K562 (cell line): ENCODE measurements around the gene ISY1. TPM values are rescaled to one million over a fixed set of nuclear protein-coding genes. Genes with fewer than 3 reads are reported as not detected.

Experiments
- ATAC-seq: fragments of 200-7000 bp; cut with Tn5 transposase; 3 replicates; pipeline ENCODE4 v1.9.1; 2020; ENCODE audit warnings: moderate library complexity
- BruUV-seq: library from RNA; stranded (reverse); fragments of 400-500 nt; replicated peaks from 2 replicates; lab custom pipeline; 2021; lab: Mats Ljungman, UMichigan
- CTCF ChIA-PET: fragments of 300-600 bp; formaldehyde crosslinking; extraction: SDS; loops from one replicate; lab custom pipeline; 2021; ENCODE audit warnings: low intra/inter-chr PET ratio; lab: Yijun Ruan, JAX
- POLR2A ChIA-PET: fragments of 300-600, 350-650 bp; sonication (Branson Sonifier 250); formaldehyde crosslinking; extraction: SDS; loops from one replicate; lab custom pipeline; 2021; ENCODE audit warnings: antibody characterized with exemption, inconsistent platforms; lab: Yijun Ruan, JAX
- DNase-seq, 4 experiments: peaks; one replicate each; pipeline versions ENCODE4 v3.0.0 to v3.0.0-alpha.2; 2011 to 2018; ENCODE audit warnings: low spot score in 3 of 4, mixed read lengths in 3 of 4; ENCODE audit errors: extremely low read depth in 1 of 4
- FAIRE-seq: peaks from 2 replicates; lab custom pipeline; 2011; peaks lifted over from hg19 to GRCh38; lab: Jason Lieb, UNC
- H2AFZ ChIP-seq: 2 replicates; pipeline ENCODE4 v1.6.0; 2011; ENCODE audit warnings: low read depth, low read length, control low read depth, inconsistent platforms
- H3K27ac ChIP-seq: fragments of 200-600 bp; 3 replicates; pipeline ENCODE4 v1.8.0; 2011; ENCODE audit warnings: low read depth, mild to moderate bottlenecking, control low read depth, inconsistent platforms, low read length, moderate library complexity, mixed read lengths; ENCODE audit errors: extremely low read depth
- H3K27me3 ChIP-seq, 2 experiments: fragments of 300-600 bp in 1 of 2; 2 replicates in 1 of 2; 3 replicates in 1 of 2; pipeline versions ENCODE4 v1.6.0 to v1.8.0; 2011; ENCODE audit warnings: inconsistent platforms in 2 of 2, low read length in 2 of 2, mild to moderate bottlenecking in 1 of 2, mixed read lengths in 1 of 2, moderate library complexity in 1 of 2; ENCODE audit not compliant: control insufficient read depth in 2 of 2, insufficient read depth in 2 of 2
- H3K36me3 ChIP-seq: fragments of 300-600 bp; 3 replicates; pipeline ENCODE4 v1.8.0; 2011; ENCODE audit warnings: mild to moderate bottlenecking, low read length, inconsistent platforms; ENCODE audit not compliant: control insufficient read depth, insufficient read depth
- H3K4me1 ChIP-seq, 2 experiments: fragments of 200-600 bp in 1 of 2; replicated peaks in 1 of 2; 2 replicates in 1 of 2; 3 replicates in 1 of 2; pipeline versions ENCODE4 v1.5.1 to v1.8.0; 2011; ENCODE audit warnings: inconsistent platforms in 2 of 2, low read length in 2 of 2, mild to moderate bottlenecking in 1 of 2, mixed read lengths in 1 of 2, moderate library complexity in 1 of 2; ENCODE audit not compliant: control insufficient read depth in 2 of 2, insufficient read depth in 2 of 2
- H3K4me2 ChIP-seq: 2 replicates; pipeline ENCODE4 v1.6.1; 2011; ENCODE audit warnings: low read length, control low read depth, inconsistent platforms, mixed read lengths; ENCODE audit not compliant: insufficient read depth
- H3K4me3 ChIP-seq: fragments of 200-600 bp; sonication (generic), shearing (Covaris generic); 2 replicates; pipeline ENCODE4 v1.5.1; 2016; ENCODE audit warnings: control low read depth, inconsistent platforms
- H3K79me2 ChIP-seq: fragments of 200-600 bp; 3 replicates; pipeline ENCODE4 v1.8.0; 2011; ENCODE audit warnings: low read length, inconsistent platforms; ENCODE audit not compliant: control insufficient read depth, insufficient read depth
- H3K9ac ChIP-seq, 2 experiments: 2 replicates each; pipeline versions ENCODE4 v1.6.0 to v1.6.1; 2011; ENCODE audit warnings: low read depth in 2 of 2, low read length in 2 of 2, control low read depth in 1 of 2, inconsistent platforms in 1 of 2, mild to moderate bottlenecking in 1 of 2, mixed read lengths in 1 of 2; ENCODE audit not compliant: insufficient read depth in 1 of 2
- H3K9me1 ChIP-seq: one replicate; pipeline ENCODE4 v1.6.0; 2011; ENCODE audit warnings: inconsistent platforms, mild to moderate bottlenecking, low read length, moderate library complexity; ENCODE audit not compliant: control insufficient read depth, insufficient read depth
- H3K9me3 ChIP-seq: replicated peaks from 2 replicates; pipeline ENCODE4 v1.5.1; 2011; ENCODE audit warnings: low read depth, low read length, inconsistent platforms; ENCODE audit not compliant: control insufficient read depth, insufficient read depth
- H4K20me1 ChIP-seq: replicated peaks from 2 replicates; pipeline ENCODE4 v1.6.1; 2011; ENCODE audit warnings: low read length, inconsistent platforms, mixed read lengths; ENCODE audit not compliant: control insufficient read depth, insufficient read depth
- ARNT ChIP-seq, 2 experiments: fragments of 450-650 bp; IDR thresholded peaks; 2 replicates each; pipeline ENCODE4 v1.6.1; 2016; ENCODE audit warnings: mild to moderate bottlenecking in 1 of 2
- KAT2B ChIP-seq: IDR thresholded peaks from one replicate; pipeline ENCODE4 v1.6.1; 2012; ENCODE audit warnings: low read depth, mild to moderate bottlenecking, control low read depth, inconsistent platforms, low read length, moderate library complexity
- PHF21A ChIP-seq: fragments of 450-650 bp; IDR thresholded peaks from 2 replicates; pipeline ENCODE4 v1.6.1; 2017; ENCODE audit warnings: low read depth, borderline replicate concordance
- PHTF2 ChIP-seq: fragments of 250-450 bp; sonication (Bioruptor Pico); IDR thresholded peaks from 2 replicates; pipeline ENCODE4 v1.5.0; 2021; ENCODE audit warnings: mild to moderate bottlenecking
- ZFP36 ChIP-seq: fragments of 150-350 bp; IDR thresholded peaks from 2 replicates; pipeline ENCODE4 v1.6.1; 2018; ENCODE audit warnings: low read length, low read depth; ENCODE audit not compliant: partially characterized antibody
- ZNF232 ChIP-seq: sonication (generic); formaldehyde crosslinking; IDR thresholded peaks from 2 replicates; pipeline ENCODE4 v1.8.0; 2022; ENCODE audit warnings: mild to moderate bottlenecking, missing genetic modification reagents
- ZNF449 ChIP-seq: fragments of 250-450 bp; sonication (Bioruptor Pico); IDR thresholded peaks from 2 replicates; pipeline ENCODE4 v1.8.0; 2022; ENCODE audit warnings: moderate library complexity, mild to moderate bottlenecking, inconsistent platforms
- WGBS: fragments of 100-300 bp; shearing (Covaris generic); methylation state at CpG from one replicate; pipeline ENCODE4 v1.1.6; 2016; ENCODE audit warnings: low coverage, mixed read lengths; ENCODE audit not compliant: insufficient coverage; ENCODE audit errors: missing lambda C conversion rate; 5-methylcytosine and 5-hydroxymethylcytosine counted together
- in situ Hi-C: fragments of 300-500 bp; cut with MboI; formaldehyde crosslinking; loops from 4 replicates; pipeline ENCODE4 v1.15.0; 2018; ENCODE audit warnings: inconsistent platforms, mixed read lengths
- intact Hi-C: fragments of 100-400 bp; cut with micrococcal nuclease; formaldehyde crosslinking; loops from 2 replicates; pipeline ENCODE4 v1.14.2; 2022
- polyA plus RNA-seq, 8 experiments: library from polyadenylated mRNA; depleted of rRNA in 4 of 8; stranded (reverse) in 5 of 8; unstranded in 3 of 8; fragments of >200 nt; fragmentation: Nextera tagmentation in 2 of 8; fragmentation: Illumina TruSeq in 1 of 8; extraction: Ambion mirVana in 2 of 8; extraction: Trizol in 1 of 8; gene quantifications; 2 replicates each; pipeline versions ENCODE4 v1.2.1 to v1.2.3, GENCODE V29; 2011 to 2014; ENCODE audit warnings: inconsistent platforms in 1 of 8, missing spikeins in 1 of 8
- total RNA-seq, 7 experiments: library from RNA; depleted of rRNA in 6 of 7; stranded (reverse); fragments of >200 nt in 6 of 7; fragmentation: Illumina TruSeq in 2 of 7; extraction: Trizol in 2 of 7; gene quantifications; 2 replicates each; pipeline versions ENCODE4 v1.2.1 to v1.2.3, GENCODE V29; 2011 to 2021; ENCODE audit warnings: low replicate concordance in 1 of 7
- TF ChIP-seq, protein P1 (sequence below): fragments of 250-450 bp; sonication (Bioruptor Pico); IDR thresholded peaks from 2 replicates; pipeline ENCODE4 v1.4.0; 2020

The ISY1 gene
- total and polyA plus RNA-seq, 9 of the 15 experiments (the other 6 are each of a cell fraction or from before 2014, with no cell fraction given) = 23.5 to 50.0 (median 32.9) TPM

DNA sequence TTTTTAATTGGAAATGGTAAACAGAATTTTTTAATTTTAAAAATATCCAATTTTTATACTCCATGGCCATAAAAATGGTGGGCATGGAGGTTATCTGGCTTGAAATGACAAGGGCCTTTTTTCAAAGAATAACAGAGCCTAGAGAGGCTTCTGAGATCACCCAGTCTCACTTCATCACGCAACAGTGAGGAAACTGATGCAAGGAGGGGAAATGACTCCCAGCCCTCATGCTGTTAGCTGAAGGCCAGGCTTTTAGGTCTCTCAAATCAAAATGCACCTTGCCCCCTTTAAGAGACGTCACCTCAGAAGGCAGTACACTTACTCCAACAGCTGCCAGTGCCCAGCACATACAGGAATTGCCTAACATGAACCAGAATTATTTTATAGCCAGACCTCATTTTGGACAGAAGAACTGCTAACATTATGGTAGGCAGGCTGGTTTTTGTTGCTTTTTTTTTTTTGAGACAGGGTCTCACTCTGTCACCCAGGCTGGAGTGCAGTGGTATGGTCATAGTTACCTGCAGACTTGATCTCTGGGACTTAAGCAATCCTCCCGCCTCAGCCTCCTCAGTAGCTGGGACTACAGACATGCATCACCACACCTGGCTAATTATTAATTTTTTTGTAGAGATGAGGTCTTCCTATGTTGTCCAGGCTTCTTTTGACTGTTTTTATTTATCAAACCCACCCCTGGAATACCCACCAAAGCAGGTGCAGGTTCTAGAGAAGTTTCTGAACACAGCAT, 48.4 kb downstream of the ISY1 start:
- Histone ChIP-seq H3K36me3 (no peaks in the 10 kb centered on the region; the same call in 2 of the 3 replicates), H3K79me2 (no peaks in the 10 kb centered on the region), H3K27ac (no peak overlapping the region; the same call in 2 of the 3 replicates), H2AFZ (no peak overlapping the region), H3K9me1 (no peaks in the 10 kb centered on the region), H3K4me3 (no peak overlapping the region), H3K9me3 (no peaks in the 10 kb centered on the region), H3K4me2 (no peak overlapping the region), H3K27me3 (no peaks in the 10 kb centered on the region), H3K4me1 (peaks cover 3 to 8% of the 10 kb centered on the region in 2 experiments; a peak in 4 of 5 replicates), H4K20me1 (no peaks in the 10 kb centered on the region), H3K9ac (no peak overlapping the region)
- BruUV-seq = no TSS peak
- no peak for FAIRE-seq
- CTCF ChIA-PET = no interaction called here
- no peak for DNase-seq
- intact Hi-C loops = no loop called here
- ATAC-seq = peak; percentile 88
- WGBS = 39% methylated on average over 3 of the region's 3 CpGs
- POLR2A ChIA-PET = no interaction called here
- in situ Hi-C loops = no loop called here
- TF ChIP-seq ARNT (IDR thresholded peaks at IDR 0.05) = no peak
- TF ChIP-seq, protein P1, sequence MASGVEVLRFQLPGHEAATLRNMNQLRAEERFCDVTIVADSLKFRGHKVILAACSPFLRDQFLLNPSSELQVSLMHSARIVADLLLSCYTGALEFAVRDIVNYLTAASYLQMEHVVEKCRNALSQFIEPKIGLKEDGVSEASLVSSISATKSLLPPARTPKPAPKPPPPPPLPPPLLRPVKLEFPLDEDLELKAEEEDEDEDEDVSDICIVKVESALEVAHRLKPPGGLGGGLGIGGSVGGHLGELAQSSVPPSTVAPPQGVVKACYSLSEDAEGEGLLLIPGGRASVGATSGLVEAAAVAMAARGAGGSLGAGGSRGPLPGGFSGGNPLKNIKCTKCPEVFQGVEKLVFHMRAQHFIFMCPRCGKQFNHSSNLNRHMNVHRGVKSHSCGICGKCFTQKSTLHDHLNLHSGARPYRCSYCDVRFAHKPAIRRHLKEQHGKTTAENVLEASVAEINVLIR = no peak
- no peak for TF ChIP-seq KAT2B
- no peak for TF ChIP-seq ZNF232 (CRISPR knock-in tag)
- no peak for TF ChIP-seq PHTF2 (CRISPR knock-in tag)
- TF ChIP-seq PHF21A = no peak
- peak; percentile 54; the same call in 1 of the 2 replicates for TF ChIP-seq ZNF449 (CRISPR knock-in tag)
- no peak for TF ChIP-seq ZFP36
